ENCODE data around the gene RYR2. TPM values are rescaled to one million over a fixed set of nuclear protein-coding genes. Genes with fewer than 3 reads are reported as not detected.

Gene RYR2
- total RNA-seq, 1 donor, result not detected

- no peak for TF ChIP-seq CTCF (IDR thresholded peaks at IDR 0.05; ENCODE audit: insufficient read depth, low read length)
- no peak overlapping the region for H3K4me3 ChIP-seq (ENCODE audit: low read depth, low read length)
- no peak for DNase-seq (ENCODE audit: low read depth)
Measured at GRCh38 chr1:237211031-237211430, 169.0 kb downstream of the RYR2 start.

DNA sequence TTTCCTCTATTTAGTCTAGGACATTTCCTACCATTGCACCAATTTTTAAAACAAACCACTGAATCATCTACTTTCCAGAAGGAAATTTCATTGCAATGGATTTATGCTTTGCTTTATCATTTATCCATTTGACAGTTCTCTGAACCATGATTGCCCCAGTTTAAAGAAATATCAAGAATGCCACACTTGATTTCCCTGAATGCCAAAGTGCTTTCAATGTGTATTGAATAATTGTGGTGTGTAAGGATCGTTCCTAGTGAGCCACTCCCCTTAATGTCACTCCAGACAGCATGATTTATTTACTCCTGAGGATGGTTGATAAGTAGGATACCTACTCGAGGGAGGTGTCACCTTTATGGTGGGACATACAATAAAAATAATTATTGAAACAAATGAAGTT is 169.6 kb downstream of the RYR2 start:
- H3K4me3 ChIP-seq (ENCODE audit: low read depth, low read length), result no peak overlapping the region
- TF ChIP-seq CTCF (IDR thresholded peaks at IDR 0.05; ENCODE audit: insufficient read depth, low read length), result no peak
- DNase-seq (ENCODE audit: low read depth), result no peak

GRCh38 chr1:237219751-237220642 is 178.0 kb downstream of the RYR2 start:
- H3K4me3 ChIP-seq (ENCODE audit: low read depth, low read length), result no peak overlapping the region
- no peak for TF ChIP-seq CTCF (IDR thresholded peaks at IDR 0.05; ENCODE audit: insufficient read depth, low read length)
- no peak for DNase-seq (ENCODE audit: low read depth)

DNA sequence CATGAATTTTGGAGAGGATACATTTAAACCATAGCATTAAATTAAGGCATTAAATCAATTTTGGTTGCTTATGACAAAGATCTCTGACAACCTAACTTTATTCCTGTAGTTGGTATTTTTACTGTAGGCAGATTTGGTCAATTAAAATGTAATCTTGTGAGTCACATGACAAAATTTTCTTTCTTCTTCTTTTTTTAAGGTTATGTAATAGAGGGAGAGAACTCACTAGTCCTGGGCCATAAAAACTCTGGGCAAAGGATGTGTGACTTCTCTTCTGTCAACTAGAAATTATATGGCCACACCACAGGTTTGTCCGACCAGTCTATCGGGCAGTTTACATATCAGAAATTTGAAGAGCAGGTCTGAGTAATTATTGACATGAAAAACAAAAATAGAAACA is 181.4 kb downstream of the RYR2 start:
- H3K4me3 ChIP-seq (ENCODE audit: low read depth, low read length), result no peak overlapping the region
- no peak for DNase-seq (ENCODE audit: low read depth)
- TF ChIP-seq CTCF (IDR thresholded peaks at IDR 0.05; ENCODE audit: insufficient read depth, low read length), result no peak

DNA sequence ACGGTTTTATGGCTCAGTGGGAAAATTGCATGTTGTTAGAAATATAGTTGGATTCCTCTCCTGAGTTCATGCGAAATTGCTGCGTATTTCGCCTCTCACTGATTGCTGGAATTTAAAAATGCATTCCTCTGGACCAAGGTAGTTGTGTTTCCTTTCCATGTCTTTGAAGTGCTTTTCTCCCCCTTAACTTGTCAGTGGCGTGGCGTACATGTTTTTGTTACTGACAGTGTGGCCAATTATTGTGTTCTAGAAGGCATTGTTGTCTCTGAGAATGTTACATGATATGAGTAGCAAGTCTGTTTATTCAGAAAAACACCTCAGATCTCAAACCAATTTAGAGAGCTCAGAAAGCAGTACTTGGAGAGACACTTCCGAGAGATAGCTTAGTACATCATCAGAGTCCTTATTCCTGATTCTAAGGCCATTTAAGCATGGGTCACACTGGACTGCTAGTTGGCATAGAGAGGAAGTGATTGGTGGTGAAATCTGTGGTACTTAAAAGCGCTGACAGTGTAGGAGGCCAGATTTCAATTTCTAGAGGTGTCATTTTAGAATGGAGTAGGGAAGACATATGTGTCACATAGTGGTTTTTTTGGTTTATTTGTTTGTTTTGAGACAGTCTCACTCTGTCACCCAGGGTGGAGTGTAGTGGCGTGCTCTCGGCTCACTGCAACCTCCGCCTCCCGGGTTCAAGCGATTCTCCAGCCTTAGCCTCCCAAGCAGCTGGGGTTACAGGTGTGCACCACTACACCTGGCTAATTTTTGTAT is 184.4 kb downstream of the RYR2 start:
- DNase-seq (ENCODE audit: low read depth), result no peak
- no peak overlapping the region for H3K4me3 ChIP-seq (ENCODE audit: low read depth, low read length)
- no peak for TF ChIP-seq CTCF (IDR thresholded peaks at IDR 0.05; ENCODE audit: insufficient read depth, low read length)

GRCh38 chr1:237227476-237227875 is 185.5 kb downstream of the RYR2 start:
- H3K4me3 ChIP-seq (ENCODE audit: low read depth, low read length), result no peak overlapping the region
- no peak for DNase-seq (ENCODE audit: low read depth)
- no peak for TF ChIP-seq CTCF (IDR thresholded peaks at IDR 0.05; ENCODE audit: insufficient read depth, low read length)

Measured in fibroblast of the aortic adventitia (primary cell).